Neural progenitor cell (in vitro differentiated cells): Measurements from ENCODE around the gene PON2.

Experiments
- CTCF ChIP-seq: fragments of 200-600 bp; sonication (generic); IDR thresholded peaks from 2 replicates; pipeline ENCODE4 v1.5.1; 2017; ENCODE audit warnings: antibody characterized with exemption, mild to moderate bottlenecking
- EZH2 ChIP-seq: fragments of 200-600 bp; sonication (generic); IDR thresholded peaks from 2 replicates; pipeline ENCODE4 v1.6.1; 2017; ENCODE audit warnings: antibody characterized with exemption, mild to moderate bottlenecking, moderate library complexity

- TF ChIP-seq CTCF (no peak), EZH2 (no peak)
These were observed 5.4 kb downstream of the PON2 start for GRCh38 chr7:95429241-95429990.
